Measurements from ENCODE around the gene PLCH1.

DNA sequence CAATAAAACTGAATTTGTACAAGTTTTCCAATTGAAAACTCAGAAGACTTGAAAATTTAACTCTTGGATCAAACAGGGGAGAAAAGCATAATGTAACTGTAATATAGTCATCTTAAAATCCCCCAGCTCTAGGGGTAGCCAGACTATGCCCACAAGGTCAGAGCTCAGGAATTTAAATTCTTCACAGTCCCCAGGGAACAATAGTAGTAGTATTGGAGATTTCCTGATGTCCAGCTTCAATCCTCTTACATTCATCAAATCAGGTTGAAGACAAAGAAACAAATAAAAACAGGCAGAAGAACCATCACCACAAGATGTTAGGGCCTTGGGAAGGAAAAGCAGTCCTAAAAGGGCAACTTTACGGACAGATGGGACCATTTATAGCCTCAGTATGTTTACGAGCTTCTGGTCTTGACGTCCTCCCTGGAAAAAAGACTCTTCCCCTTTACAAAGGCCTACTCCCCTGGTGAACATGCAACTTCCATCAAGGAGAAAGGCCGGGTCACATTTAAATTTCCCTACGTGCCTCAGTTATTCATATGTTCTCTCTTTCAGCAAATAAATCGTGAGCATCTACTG is 96.8 kb downstream of the PLCH1 start:
- TF ChIP-seq, protein P1, sequence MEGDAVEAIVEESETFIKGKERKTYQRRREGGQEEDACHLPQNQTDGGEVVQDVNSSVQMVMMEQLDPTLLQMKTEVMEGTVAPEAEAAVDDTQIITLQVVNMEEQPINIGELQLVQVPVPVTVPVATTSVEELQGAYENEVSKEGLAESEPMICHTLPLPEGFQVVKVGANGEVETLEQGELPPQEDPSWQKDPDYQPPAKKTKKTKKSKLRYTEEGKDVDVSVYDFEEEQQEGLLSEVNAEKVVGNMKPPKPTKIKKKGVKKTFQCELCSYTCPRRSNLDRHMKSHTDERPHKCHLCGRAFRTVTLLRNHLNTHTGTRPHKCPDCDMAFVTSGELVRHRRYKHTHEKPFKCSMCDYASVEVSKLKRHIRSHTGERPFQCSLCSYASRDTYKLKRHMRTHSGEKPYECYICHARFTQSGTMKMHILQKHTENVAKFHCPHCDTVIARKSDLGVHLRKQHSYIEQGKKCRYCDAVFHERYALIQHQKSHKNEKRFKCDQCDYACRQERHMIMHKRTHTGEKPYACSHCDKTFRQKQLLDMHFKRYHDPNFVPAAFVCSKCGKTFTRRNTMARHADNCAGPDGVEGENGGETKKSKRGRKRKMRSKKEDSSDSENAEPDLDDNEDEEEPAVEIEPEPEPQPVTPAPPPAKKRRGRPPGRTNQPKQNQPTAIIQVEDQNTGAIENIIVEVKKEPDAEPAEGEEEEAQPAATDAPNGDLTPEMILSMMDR (IDR thresholded peaks at IDR 0.05; ENCODE audit: low read depth, low read length, poor library complexity, severe bottlenecking): no peak
- TF ChIP-seq EZH2phosphoT487 (IDR thresholded peaks at IDR 0.05; ENCODE audit: borderline replicate concordance, low read length): no peak
